HG02981 (cell line): Measurements from ENCODE around the gene DDX49.
"Not testable (repeated sequence)": the region's sequence is repeated elsewhere in the genome, so short reads cannot be mapped to it uniquely, and the experiment has no call there.

Experiments used
- ATAC-seq: cut with Tn5 transposase; IDR thresholded peaks from one replicate; pipeline ENCODE4 v1.9.1; 2021; ENCODE audit warnings: mild to moderate bottlenecking, moderate library complexity; ENCODE audit not compliant: unreplicated experiment

The DDX49 gene

GRCh38 chr19:18910010-18910409 is 9.5 kb upstream of the DDX49 start:
- no peak for ATAC-seq

GRCh38 chr19:18910801-18911436 is 8.6 kb upstream of the DDX49 start:
- no peak for ATAC-seq

- ATAC-seq, result no peak
Observed at GRCh38 chr19:18912933-18913332, 6.6 kb upstream of the DDX49 start.

- no peak for ATAC-seq
Observed at GRCh38 chr19:18913466-18913865, 6.0 kb upstream of the DDX49 start.

GRCh38 chr19:18915639-18916038 is 3.9 kb upstream of the DDX49 start:
- ATAC-seq, result no peak

- ATAC-seq, result not testable (repeated sequence)
Observed at GRCh38 chr19:18917593-18917992, 1.9 kb upstream of the DDX49 start.

- ATAC-seq, result no peak
Observed at GRCh38 chr19:18919900-18920214, 342 bp downstream of the DDX49 start.

- ATAC-seq, result no peak
Observed at GRCh38 chr19:18920400-18920799, 885 bp downstream of the DDX49 start.

- no peak for ATAC-seq
Observed at GRCh38 chr19:18921593-18921992, 2.1 kb downstream of the DDX49 start.

GRCh38 chr19:18922228-18922985 is 2.9 kb downstream of the DDX49 start:
- no peak for ATAC-seq

- no peak for ATAC-seq
Observed at GRCh38 chr19:18924684-18925213, 5.2 kb downstream of the DDX49 start.

GRCh38 chr19:18928018-18928805 is 8.7 kb downstream of the DDX49 start:
- ATAC-seq, result no peak

GRCh38 chr19:18929311-18929710 is 9.8 kb downstream of the DDX49 start:
- ATAC-seq, result no peak

- no peak for ATAC-seq
Observed at GRCh38 chr19:18931316-18932162, 12.0 kb downstream of the DDX49 start.

GRCh38 chr19:18932216-18932841 is 12.8 kb downstream of the DDX49 start:
- no peak for ATAC-seq

GRCh38 chr19:18933297-18933696 is 13.8 kb downstream of the DDX49 start:
- ATAC-seq, result no peak

- no peak for ATAC-seq
Observed at GRCh38 chr19:18939163-18939562, 19.6 kb downstream of the DDX49 start.

- ATAC-seq, result no peak
Observed at GRCh38 chr19:18939922-18940768, 20.6 kb downstream of the DDX49 start.
